Suprapubic skin (tissue), 4 donors: ENCODE results near the gene PDE4D.
"Not testable (repeated sequence)": the region's sequence is repeated elsewhere in the genome, so short reads cannot be mapped to it uniquely, and the experiment has no call there.

Source experiments
- POLR2A ChIP-seq, 2 donors: fragments of 450-650 bp; IDR thresholded peaks; one replicate each; pipeline ENCODE4 v1.6.1; 2017; ENCODE audit warnings: antibody characterized with exemption in 2 of 2, mild to moderate bottlenecking in 2 of 2, moderate library complexity in 2 of 2
- POLR2AphosphoS5 ChIP-seq, 3 donors: sonication (generic); formaldehyde crosslinking; IDR thresholded peaks; one replicate each; pipeline ENCODE4 v1.6.1; 2017; ENCODE audit warnings: antibody characterized with exemption in 3 of 3
- TF ChIP-seq, protein P1 (sequence below), 2 donors: fragments of 200-600 bp in 1 of 2; fragments of 450-650 bp in 1 of 2; sonication (generic) in 1 of 2; IDR thresholded peaks; one replicate each; pipeline ENCODE4 v1.5.1; 2016 to 2019; ENCODE audit warnings: antibody characterized with exemption in 2 of 2, mild to moderate bottlenecking in 1 of 2, moderate library complexity in 1 of 2

DNA sequence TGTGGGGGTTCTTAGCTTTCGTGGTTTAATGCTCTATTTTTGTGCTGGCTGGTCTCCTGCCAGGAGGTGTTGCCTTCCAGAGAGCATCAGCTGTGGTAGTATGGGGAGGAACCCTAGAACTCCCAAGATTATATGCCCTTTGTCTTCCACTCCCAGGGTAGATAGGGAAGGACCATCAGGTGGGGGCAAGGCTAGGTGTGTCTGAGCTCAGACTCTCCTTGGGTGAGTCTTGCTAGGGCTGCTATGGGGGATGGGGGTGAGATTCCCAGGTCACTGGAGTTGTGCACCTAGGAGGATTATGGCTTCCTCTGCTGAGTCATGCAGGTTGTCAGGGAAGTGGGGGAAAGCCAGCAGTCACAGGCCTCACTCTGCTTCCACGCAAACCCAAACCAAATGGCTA lies 584.8 kb downstream of the PDE4D start:
- not testable (repeated sequence) for TF ChIP-seq POLR2A, POLR2AphosphoS5 (IDR thresholded peaks at IDR 0.05)
- TF ChIP-seq, protein P1, sequence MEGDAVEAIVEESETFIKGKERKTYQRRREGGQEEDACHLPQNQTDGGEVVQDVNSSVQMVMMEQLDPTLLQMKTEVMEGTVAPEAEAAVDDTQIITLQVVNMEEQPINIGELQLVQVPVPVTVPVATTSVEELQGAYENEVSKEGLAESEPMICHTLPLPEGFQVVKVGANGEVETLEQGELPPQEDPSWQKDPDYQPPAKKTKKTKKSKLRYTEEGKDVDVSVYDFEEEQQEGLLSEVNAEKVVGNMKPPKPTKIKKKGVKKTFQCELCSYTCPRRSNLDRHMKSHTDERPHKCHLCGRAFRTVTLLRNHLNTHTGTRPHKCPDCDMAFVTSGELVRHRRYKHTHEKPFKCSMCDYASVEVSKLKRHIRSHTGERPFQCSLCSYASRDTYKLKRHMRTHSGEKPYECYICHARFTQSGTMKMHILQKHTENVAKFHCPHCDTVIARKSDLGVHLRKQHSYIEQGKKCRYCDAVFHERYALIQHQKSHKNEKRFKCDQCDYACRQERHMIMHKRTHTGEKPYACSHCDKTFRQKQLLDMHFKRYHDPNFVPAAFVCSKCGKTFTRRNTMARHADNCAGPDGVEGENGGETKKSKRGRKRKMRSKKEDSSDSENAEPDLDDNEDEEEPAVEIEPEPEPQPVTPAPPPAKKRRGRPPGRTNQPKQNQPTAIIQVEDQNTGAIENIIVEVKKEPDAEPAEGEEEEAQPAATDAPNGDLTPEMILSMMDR (IDR thresholded peaks at IDR 0.05), result not testable (repeated sequence)
